IPS-18c (cell line): ENCODE measurements around the gene ABTB1.

Source experiments
- H3K4me3 ChIP-seq: 2 replicates; pipeline ENCODE4 v1.7.0; 2013; ENCODE audit warnings: low read depth, mild to moderate bottlenecking, low read length, moderate library complexity; ENCODE audit not compliant: insufficient read depth
- H3K9me3 ChIP-seq: one replicate; pipeline ENCODE4 v1.6.1; 2013; ENCODE audit warnings: mild to moderate bottlenecking, low read length, moderate library complexity; ENCODE audit not compliant: control insufficient read depth, insufficient read depth

Gene ABTB1

GRCh38 chr3:127706785-127707351, 34.1 kb downstream of the ABTB1 start:
- no peak overlapping the region for H3K4me3 ChIP-seq
- no peaks in the 10 kb centered on the region for H3K9me3 ChIP-seq

- H3K9me3 ChIP-seq = no peaks in the 10 kb centered on the region
These were observed 35.2 kb downstream of the ABTB1 start for GRCh38 chr3:127707851-127708411.

GRCh38 chr3:127708837-127709236, 36.1 kb downstream of the ABTB1 start:
- Histone ChIP-seq H3K4me3 (no peak overlapping the region), H3K9me3 (no peaks in the 10 kb centered on the region)

More at GRCh38 chr3:127707851-127708411, 35.2 kb downstream of the ABTB1 start:
- no peak overlapping the region for H3K4me3 ChIP-seq

GRCh38 chr3:127709320-127710060, 36.7 kb downstream of the ABTB1 start:
- Histone ChIP-seq H3K4me3 (no peak overlapping the region), H3K9me3 (no peaks in the 10 kb centered on the region)

- H3K4me3 ChIP-seq = no peak overlapping the region
- H3K9me3 ChIP-seq = no peaks in the 10 kb centered on the region
These were observed 37.6 kb downstream of the ABTB1 start for GRCh38 chr3:127710155-127710941.

GRCh38 chr3:127711021-127711695, 38.4 kb downstream of the ABTB1 start:
- Histone ChIP-seq H3K9me3 (no peaks in the 10 kb centered on the region), H3K4me3 (no peak overlapping the region)

- no peak overlapping the region for H3K4me3 ChIP-seq
- H3K9me3 ChIP-seq = no peaks in the 10 kb centered on the region
These were observed 39.1 kb downstream of the ABTB1 start for GRCh38 chr3:127711896-127712295.

GRCh38 chr3:127712461-127712860, 39.7 kb downstream of the ABTB1 start:
- H3K4me3 ChIP-seq = no peak overlapping the region
- H3K9me3 ChIP-seq = no peaks in the 10 kb centered on the region

GRCh38 chr3:127712881-127713771, 40.4 kb downstream of the ABTB1 start:
- Histone ChIP-seq H3K9me3 (no peaks in the 10 kb centered on the region), H3K4me3 (no peak overlapping the region)

- H3K9me3 ChIP-seq = no peaks in the 10 kb centered on the region
- H3K4me3 ChIP-seq = no peak overlapping the region
These were observed 41.4 kb downstream of the ABTB1 start for GRCh38 chr3:127714125-127714571.

GRCh38 chr3:127714866-127715265, 42.1 kb downstream of the ABTB1 start:
- Histone ChIP-seq H3K9me3 (peaks cover 3% of the 10 kb centered on the region), H3K4me3 (no peak overlapping the region)

- H3K4me3 ChIP-seq = no peak overlapping the region
- H3K9me3 ChIP-seq = peaks cover 5% of the 10 kb centered on the region
These were observed 42.8 kb downstream of the ABTB1 start for GRCh38 chr3:127715532-127715931.

- peaks cover 5% of the 10 kb centered on the region for H3K9me3 ChIP-seq
These were observed 43.6 kb downstream of the ABTB1 start for GRCh38 chr3:127716384-127716783.

GRCh38 chr3:127717357-127718244, 44.8 kb downstream of the ABTB1 start:
- H3K4me3 ChIP-seq = no peak overlapping the region
- H3K9me3 ChIP-seq = peaks cover 8% of the 10 kb centered on the region

More at GRCh38 chr3:127716384-127716783, 43.6 kb downstream of the ABTB1 start:
- H3K4me3 ChIP-seq = no peak overlapping the region

- no peak overlapping the region for H3K4me3 ChIP-seq
- H3K9me3 ChIP-seq = peaks cover 10% of the 10 kb centered on the region
These were observed 45.6 kb downstream of the ABTB1 start for GRCh38 chr3:127718245-127718915.
